HepG2 (cell line): ENCODE data around the gene PNKD. TPM values are rescaled to one million over a fixed set of nuclear protein-coding genes. Genes with fewer than 3 reads are reported as not detected.

Source experiments
- BCL6 ChIP-seq: IDR thresholded peaks from 2 replicates; pipeline ENCODE4 v1.6.1; 2016; ENCODE audit warnings: missing genetic modification reagents, missing compliant biosample characterization
- ELF3 ChIP-seq: IDR thresholded peaks from 2 replicates; pipeline ENCODE4 v1.6.1; 2016; ENCODE audit warnings: missing genetic modification reagents, missing compliant biosample characterization
- MYC ChIP-seq: sonication (generic); formaldehyde crosslinking; IDR thresholded peaks from 2 replicates; pipeline ENCODE4 v1.9.0; 2021; ENCODE audit warnings: missing genetic modification reagents, borderline replicate concordance
- PHF8 ChIP-seq: sonication (generic); formaldehyde crosslinking; IDR thresholded peaks from 2 replicates; pipeline ENCODE4 v1.5.0; 2020; ENCODE audit warnings: missing genetic modification reagents
- SALL1 ChIP-seq: sonication (generic); formaldehyde crosslinking; IDR thresholded peaks from 2 replicates; pipeline ENCODE4 v1.8.0; 2022; ENCODE audit warnings: mild to moderate bottlenecking, missing genetic modification reagents
- ZC3H13 ChIP-seq: sonication (generic); formaldehyde crosslinking; IDR thresholded peaks from 2 replicates; pipeline ENCODE4 v1.8.1; 2023; ENCODE audit warnings: mild to moderate bottlenecking, missing genetic modification reagents, moderate library complexity
- ZNF124 ChIP-seq: sonication (generic); formaldehyde crosslinking; IDR thresholded peaks from 2 replicates; pipeline ENCODE4 v1.4.0; 2020; ENCODE audit warnings: missing genetic modification reagents
- ZNF232 ChIP-seq: sonication (generic); formaldehyde crosslinking; IDR thresholded peaks from 2 replicates; pipeline ENCODE4 v1.4.0; 2020; ENCODE audit warnings: missing genetic modification reagents, borderline replicate concordance
- ZNF234 ChIP-seq: sonication (generic); formaldehyde crosslinking; conservative IDR thresholded peaks from 2 replicates; pipeline ENCODE4 v1.5.1; 2020; ENCODE audit warnings: mild to moderate bottlenecking, missing genetic modification reagents
- ZNF263 ChIP-seq: sonication (generic); formaldehyde crosslinking; IDR thresholded peaks from 2 replicates; pipeline ENCODE4 v1.4.0; 2020; ENCODE audit warnings: missing genetic modification reagents
- ZNF317 ChIP-seq: sonication (generic); formaldehyde crosslinking; IDR thresholded peaks from 2 replicates; pipeline ENCODE4 v1.5.0; 2020; ENCODE audit warnings: mild to moderate bottlenecking, missing genetic modification reagents
- ZNF589 ChIP-seq: sonication (generic); formaldehyde crosslinking; conservative IDR thresholded peaks from 2 replicates; pipeline ENCODE4 v1.8.0; 2022; ENCODE audit warnings: mild to moderate bottlenecking, moderate library complexity, missing genetic modification reagents
- ZNF652 ChIP-seq: IDR thresholded peaks from 2 replicates; pipeline ENCODE4 v1.6.1; 2016; ENCODE audit warnings: low read depth, borderline replicate concordance
- ZNF660 ChIP-seq: sonication (generic); formaldehyde crosslinking; IDR thresholded peaks from 2 replicates; pipeline ENCODE4 v1.5.1; 2020; ENCODE audit warnings: mild to moderate bottlenecking, low read depth, missing genetic modification reagents, borderline replicate concordance
- ZNF879 ChIP-seq: sonication (generic); formaldehyde crosslinking; IDR thresholded peaks from 2 replicates; pipeline ENCODE4 v1.8.1; 2023; ENCODE audit warnings: missing genetic modification reagents
- polyA plus RNA-seq, 8 experiments: library from polyadenylated mRNA; depleted of rRNA in 3 of 8; stranded (reverse) in 7 of 8; unstranded in 1 of 8; fragments of >200 nt; fragmentation: Illumina TruSeq in 4 of 8; extraction: Trizol in 4 of 8; gene quantifications; 2 replicates each; pipeline versions ENCODE4 v1.2.1 to v1.2.3, GENCODE V29; 2011 to 2016; ENCODE audit warnings: low read depth in 4 of 8, missing spikeins in 1 of 8, mixed read lengths in 1 of 8; ENCODE audit not compliant: insufficient read depth in 1 of 8
- total RNA-seq, 5 experiments: library from RNA; depleted of rRNA; stranded (reverse); fragments of >200 nt; fragmentation: Illumina TruSeq; extraction: Trizol; gene quantifications; 2 replicates each; pipeline ENCODE4 v1.2.3, GENCODE V29; 2016; ENCODE audit warnings: low read depth in 1 of 5
- TF ChIP-seq, protein P1 (sequence below): sonication (generic); formaldehyde crosslinking; IDR thresholded peaks from 2 replicates; pipeline ENCODE4 v1.8.0; 2023; ENCODE audit warnings: mild to moderate bottlenecking, missing genetic modification reagents
- TF ChIP-seq, protein P2 (sequence below): sonication (generic); formaldehyde crosslinking; IDR thresholded peaks from 2 replicates; pipeline ENCODE4 v1.4.0; 2020; ENCODE audit warnings: mild to moderate bottlenecking, missing genetic modification reagents
- TF ChIP-seq, protein P3 (sequence below): sonication (generic); formaldehyde crosslinking; IDR thresholded peaks from 2 replicates; pipeline ENCODE4 v1.4.0; 2020; ENCODE audit warnings: missing genetic modification reagents, borderline replicate concordance

PNKD gene
- total and polyA plus RNA-seq, 2 of the 13 experiments (the other 11 are each of a cell fraction or from before 2014, with no cell fraction given): 55.9 to 80.4 TPM

DNA sequence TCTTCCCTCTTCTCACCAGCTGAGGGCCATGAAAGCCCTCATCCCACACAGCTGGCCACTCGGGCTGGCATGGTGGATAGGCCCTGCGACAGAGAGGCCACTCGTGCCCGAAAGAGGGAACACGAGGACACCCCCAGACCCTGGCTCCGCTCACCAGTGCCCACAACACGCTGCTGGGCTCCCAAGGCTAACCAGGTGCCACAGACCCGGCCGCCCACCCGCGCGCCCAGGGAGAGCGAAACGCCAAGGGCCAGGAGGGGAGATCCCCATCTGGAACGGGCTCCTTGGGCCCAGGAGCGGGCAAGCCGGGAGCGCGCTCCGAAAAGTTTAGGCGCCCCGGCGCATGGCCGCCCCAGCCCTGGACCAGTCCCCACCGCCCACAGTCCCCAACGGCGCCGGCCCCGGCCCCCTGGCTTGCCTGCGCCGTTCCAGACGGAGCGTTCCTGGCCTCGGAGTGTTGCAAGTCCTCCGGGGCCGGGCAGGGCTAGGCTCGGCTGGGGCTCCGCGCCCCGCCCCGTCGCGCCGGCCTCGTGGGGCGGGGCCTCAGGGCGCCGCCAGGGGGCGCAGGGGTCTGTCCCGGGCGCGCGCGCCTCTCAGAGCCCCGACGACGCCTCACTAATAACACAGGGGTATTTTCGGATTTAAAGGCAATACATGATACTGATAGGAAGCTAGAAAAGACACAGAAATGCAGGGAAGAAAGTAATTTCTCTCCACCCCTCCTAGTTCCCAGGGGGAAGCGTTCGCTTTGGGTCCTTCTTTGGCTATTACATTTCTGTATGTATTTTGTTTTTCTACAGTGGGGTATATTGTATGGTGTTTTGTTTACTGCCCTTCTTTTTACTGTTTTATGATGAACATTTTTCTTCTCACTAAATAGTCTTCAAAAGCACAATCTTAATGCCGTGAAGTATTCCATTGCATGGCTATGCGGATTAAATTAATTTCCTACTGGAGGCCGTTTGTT is 22.0 kb downstream of the PNKD start, which contains the start of gene TMBIM1 (continued):
- 0 out of 2 replicates have a peak, but pooled peaks have one; percentile 68 for TF ChIP-seq ZNF124 (CRISPR knock-in tag)
- TF ChIP-seq, protein P1, sequence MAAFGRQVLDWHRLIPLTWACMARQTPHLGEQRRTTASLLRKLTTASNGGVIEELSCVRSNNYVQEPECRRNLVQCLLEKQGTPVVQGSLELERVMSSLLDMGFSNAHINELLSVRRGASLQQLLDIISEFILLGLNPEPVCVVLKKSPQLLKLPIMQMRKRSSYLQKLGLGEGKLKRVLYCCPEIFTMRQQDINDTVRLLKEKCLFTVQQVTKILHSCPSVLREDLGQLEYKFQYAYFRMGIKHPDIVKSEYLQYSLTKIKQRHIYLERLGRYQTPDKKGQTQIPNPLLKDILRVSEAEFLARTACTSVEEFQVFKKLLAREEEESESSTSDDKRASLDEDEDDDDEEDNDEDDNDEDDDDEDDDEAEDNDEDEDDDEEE: peak; percentile 36; the same call in 1 of the 2 replicates
- TF ChIP-seq ZC3H13 (CRISPR knock-in tag): 0 out of 2 replicates have a peak, but pooled peaks have one; percentile 11
- peak; percentile 90 for TF ChIP-seq SALL1 (CRISPR knock-in tag)
- peak; percentile 74 for TF ChIP-seq ZNF879 (CRISPR knock-in tag)
- TF ChIP-seq ZNF317 (CRISPR knock-in tag): 0 out of 2 replicates have a peak, but pooled peaks have one; percentile 75
- peak; percentile 40 for TF ChIP-seq ELF3 (CRISPR knock-in tag)
- no peak for TF ChIP-seq ZNF652
- TF ChIP-seq, protein P2, sequence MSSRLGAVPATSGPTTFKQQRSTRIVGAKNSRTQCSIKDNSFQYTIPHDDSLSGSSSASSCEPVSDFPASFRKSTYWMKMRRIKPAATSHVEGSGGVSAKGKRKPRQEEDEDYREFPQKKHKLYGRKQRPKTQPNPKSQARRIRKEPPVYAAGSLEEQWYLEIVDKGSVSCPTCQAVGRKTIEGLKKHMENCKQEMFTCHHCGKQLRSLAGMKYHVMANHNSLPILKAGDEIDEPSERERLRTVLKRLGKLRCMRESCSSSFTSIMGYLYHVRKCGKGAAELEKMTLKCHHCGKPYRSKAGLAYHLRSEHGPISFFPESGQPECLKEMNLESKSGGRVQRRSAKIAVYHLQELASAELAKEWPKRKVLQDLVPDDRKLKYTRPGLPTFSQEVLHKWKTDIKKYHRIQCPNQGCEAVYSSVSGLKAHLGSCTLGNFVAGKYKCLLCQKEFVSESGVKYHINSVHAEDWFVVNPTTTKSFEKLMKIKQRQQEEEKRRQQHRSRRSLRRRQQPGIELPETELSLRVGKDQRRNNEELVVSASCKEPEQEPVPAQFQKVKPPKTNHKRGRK (CRISPR knock-in tag): no peak
- peak; percentile 90 for TF ChIP-seq PHF8 (CRISPR knock-in tag)
- peak; percentile 44; the same call in 1 of the 2 replicates for TF ChIP-seq ZNF232
- TF ChIP-seq ZNF660 (CRISPR knock-in tag): no peak
- TF ChIP-seq ZNF263 (CRISPR knock-in tag): peak; percentile 35; the same call in 1 of the 2 replicates
- TF ChIP-seq BCL6 (CRISPR knock-in tag): no peak; the same call in 1 of the 2 replicates
- TF ChIP-seq MYC (CRISPR knock-in tag): peak; percentile 83
- TF ChIP-seq ZNF234: no peak
- no peak for TF ChIP-seq ZNF589 (CRISPR knock-in tag)
- TF ChIP-seq, protein P3, sequence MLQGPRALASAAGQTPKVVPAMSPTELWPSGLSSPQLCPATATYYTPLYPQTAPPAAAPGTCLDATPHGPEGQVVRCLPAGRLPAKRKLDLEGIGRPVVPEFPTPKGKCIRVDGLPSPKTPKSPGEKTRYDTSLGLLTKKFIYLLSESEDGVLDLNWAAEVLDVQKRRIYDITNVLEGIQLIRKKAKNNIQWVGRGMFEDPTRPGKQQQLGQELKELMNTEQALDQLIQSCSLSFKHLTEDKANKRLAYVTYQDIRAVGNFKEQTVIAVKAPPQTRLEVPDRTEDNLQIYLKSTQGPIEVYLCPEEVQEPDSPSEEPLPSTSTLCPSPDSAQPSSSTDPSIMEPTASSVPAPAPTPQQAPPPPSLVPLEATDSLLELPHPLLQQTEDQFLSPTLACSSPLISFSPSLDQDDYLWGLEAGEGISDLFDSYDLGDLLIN: no peak
